Measurements from ENCODE around the gene BTG3. TPM values are rescaled to one million over a fixed set of nuclear protein-coding genes. Genes with fewer than 3 reads are reported as not detected.

BTG3 gene
- total RNA-seq, 1 donor: 42.3 TPM

- H3K4me3 ChIP-seq (ENCODE audit: low read depth, low read length): no peak overlapping the region
- no peak for TF ChIP-seq CTCF (IDR thresholded peaks at IDR 0.05; ENCODE audit: insufficient read depth, low read depth, low read length)
- no peak for DNase-seq (ENCODE audit: low read depth)
Observed at GRCh38 chr21:17577701-17578100, 35.0 kb downstream of the BTG3 start.

GRCh38 chr21:17576080-17576835, 36.4 kb downstream of the BTG3 start:
- no peak for TF ChIP-seq CTCF (IDR thresholded peaks at IDR 0.05; ENCODE audit: insufficient read depth, low read depth, low read length)
- DNase-seq (ENCODE audit: low read depth): no peak
- H3K4me3 ChIP-seq (ENCODE audit: low read depth, low read length): no peak overlapping the region

GRCh38 chr21:17575076-17575475, 37.6 kb downstream of the BTG3 start:
- DNase-seq (ENCODE audit: low read depth): no peak
- H3K4me3 ChIP-seq (ENCODE audit: low read depth, low read length): no peak overlapping the region
- TF ChIP-seq CTCF (IDR thresholded peaks at IDR 0.05; ENCODE audit: insufficient read depth, low read depth, low read length): no peak

GRCh38 chr21:17572431-17572830, 40.3 kb downstream of the BTG3 start:
- H3K4me3 ChIP-seq (ENCODE audit: low read depth, low read length): no peak overlapping the region
- TF ChIP-seq CTCF (IDR thresholded peaks at IDR 0.05; ENCODE audit: insufficient read depth, low read depth, low read length): no peak
- DNase-seq (ENCODE audit: low read depth): no peak

- no peak overlapping the region for H3K4me3 ChIP-seq (ENCODE audit: low read depth, low read length)
- no peak for TF ChIP-seq CTCF (IDR thresholded peaks at IDR 0.05; ENCODE audit: insufficient read depth, low read depth, low read length)
- DNase-seq (ENCODE audit: low read depth): no peak
Observed at GRCh38 chr21:17570786-17571185, 41.9 kb downstream of the BTG3 start.

GRCh38 chr21:17560377-17561025, 52.2 kb downstream of the BTG3 start:
- no peak overlapping the region for H3K4me3 ChIP-seq (ENCODE audit: low read depth, low read length)
- DNase-seq (ENCODE audit: low read depth): no peak
- no peak for TF ChIP-seq CTCF (IDR thresholded peaks at IDR 0.05; ENCODE audit: insufficient read depth, low read depth, low read length)
